ENCODE data around the gene SNAI3. TPM values are rescaled to one million over a fixed set of nuclear protein-coding genes. Genes with fewer than 3 reads are reported as not detected.
A peak's percentile ranks its signal among the peaks of the same experiment; 100 is the strongest.

Gene SNAI3
- total RNA-seq, 2 donors from 2014 or later, result 0.42 to 1.2 TPM

GRCh38 chr16:88725609-88726407 is 39.5 kb upstream of the SNAI3 start:
- ATAC-seq, result peak; percentile 25 to 63
- Mint-ChIP-seq H3K9me3 (no peaks in the 10 kb centered on the region), H3K36me3 (no peaks in the 10 kb centered on the region), H3K4me1 (ENCODE audit: low read depth in 2 of 2) (peaks cover 0 to 8% of the 10 kb centered on the region in 2 donors), H3K27ac (no peak overlapping the region), H3K27me3 (no peaks in the 10 kb centered on the region), H3K4me3 (no peak overlapping the region)
- no peak for DNase-seq (ENCODE audit: low spot score)

- Mint-ChIP-seq H3K27ac (no peak overlapping the region), H3K36me3 (no peaks in the 10 kb centered on the region), H3K4me1 (ENCODE audit: low read depth in 2 of 2) (peaks cover 0 to 8% of the 10 kb centered on the region in 2 donors), H3K9me3 (no peaks in the 10 kb centered on the region), H3K4me3 (no peak overlapping the region), H3K27me3 (no peaks in the 10 kb centered on the region)
- peak in 1 of 2 donors; percentile 2 for ATAC-seq
- DNase-seq (ENCODE audit: low spot score), result no peak
Observed at GRCh38 chr16:88724855-88725555, 38.7 kb upstream of the SNAI3 start.

- Mint-ChIP-seq H3K9me3 (no peaks in the 10 kb centered on the region), H3K27me3 (no peaks in the 10 kb centered on the region), H3K27ac (no peak overlapping the region), H3K4me1 (ENCODE audit: low read depth in 2 of 2) (peaks cover 0 to 6% of the 10 kb centered on the region in 2 donors), H3K36me3 (no peaks in the 10 kb centered on the region), H3K4me3 (no peak overlapping the region)
- no peak for ATAC-seq
- no peak for DNase-seq (ENCODE audit: low spot score)
Observed at GRCh38 chr16:88723911-88724310, 37.6 kb upstream of the SNAI3 start.

GRCh38 chr16:88723507-88723887 is 37.2 kb upstream of the SNAI3 start:
- Mint-ChIP-seq H3K9me3 (no peaks in the 10 kb centered on the region), H3K27me3 (no peaks in the 10 kb centered on the region), H3K27ac (no peak overlapping the region), H3K36me3 (no peaks in the 10 kb centered on the region), H3K4me3 (no peak overlapping the region), H3K4me1 (ENCODE audit: low read depth in 2 of 2) (peaks cover 0 to 6% of the 10 kb centered on the region in 2 donors)
- no peak for ATAC-seq
- DNase-seq (ENCODE audit: low spot score), result no peak

- H3K9me3 Mint-ChIP-seq, result no peaks in the 10 kb centered on the region
- ATAC-seq (no peak), DNase-seq (ENCODE audit: low spot score) (no peak)
- H3K36me3 Mint-ChIP-seq, result no peaks in the 10 kb centered on the region
- no peak overlapping the region for H3K4me3 Mint-ChIP-seq
- no peak overlapping the region for H3K27ac Mint-ChIP-seq
- peaks cover 0 to 7% of the 10 kb centered on the region in 2 donors for H3K4me1 Mint-ChIP-seq (ENCODE audit: low read depth in 2 of 2)
- no peaks in the 10 kb centered on the region for H3K27me3 Mint-ChIP-seq
Observed at GRCh38 chr16:88722784-88723506, 36.6 kb upstream of the SNAI3 start.

GRCh38 chr16:88721815-88722755 is 35.8 kb upstream of the SNAI3 start:
- DNase-seq (ENCODE audit: low spot score) (no peak), ATAC-seq (no peak)
- no peak overlapping the region for H3K4me3 Mint-ChIP-seq
- no peak overlapping the region for H3K27ac Mint-ChIP-seq
- no peaks in the 10 kb centered on the region for H3K9me3 Mint-ChIP-seq
- H3K36me3 Mint-ChIP-seq, result no peaks in the 10 kb centered on the region
- no peaks in the 10 kb centered on the region for H3K27me3 Mint-ChIP-seq
- peaks cover 0 to 12% of the 10 kb centered on the region in 2 donors for H3K4me1 Mint-ChIP-seq (ENCODE audit: low read depth in 2 of 2)

GRCh38 chr16:88721236-88721635 is 34.9 kb upstream of the SNAI3 start:
- Mint-ChIP-seq H3K36me3 (no peaks in the 10 kb centered on the region), H3K9me3 (no peaks in the 10 kb centered on the region), H3K4me1 (ENCODE audit: low read depth in 2 of 2) (peaks cover 0 to 12% of the 10 kb centered on the region in 2 donors), H3K27me3 (no peaks in the 10 kb centered on the region), H3K27ac (no peak overlapping the region), H3K4me3 (no peak overlapping the region)
- ATAC-seq, result no peak
- DNase-seq (ENCODE audit: low spot score), result no peak

- Mint-ChIP-seq H3K27me3 (no peaks in the 10 kb centered on the region), H3K27ac (no peak overlapping the region), H3K4me1 (ENCODE audit: low read depth in 2 of 2) (peaks cover 0 to 9% of the 10 kb centered on the region in 2 donors), H3K4me3 (no peak overlapping the region), H3K9me3 (no peaks in the 10 kb centered on the region), H3K36me3 (no peaks in the 10 kb centered on the region)
- DNase-seq (ENCODE audit: low spot score), result no peak
- ATAC-seq, result no peak
Observed at GRCh38 chr16:88720396-88720970, 34.2 kb upstream of the SNAI3 start.

GRCh38 chr16:88719933-88720296 is 33.6 kb upstream of the SNAI3 start:
- no peaks in the 10 kb centered on the region for H3K9me3 Mint-ChIP-seq
- no peak for ATAC-seq

GRCh38 chr16:88719267-88719932 is 33.1 kb upstream of the SNAI3 start:
- Mint-ChIP-seq H3K4me1 (ENCODE audit: low read depth in 2 of 2) (peaks cover 0 to 6% of the 10 kb centered on the region in 2 donors), H3K9me3 (no peaks in the 10 kb centered on the region), H3K27me3 (no peaks in the 10 kb centered on the region), H3K4me3 (no peak overlapping the region), H3K27ac (no peak overlapping the region), H3K36me3 (no peaks in the 10 kb centered on the region)
- DNase-seq (ENCODE audit: low spot score), result no peak
- ATAC-seq, result no peak

More at GRCh38 chr16:88719933-88720296, 33.6 kb upstream of the SNAI3 start:
- Mint-ChIP-seq H3K4me3 (no peak overlapping the region), H3K27me3 (no peaks in the 10 kb centered on the region), H3K4me1 (ENCODE audit: low read depth in 2 of 2) (peaks cover 0 to 9% of the 10 kb centered on the region in 2 donors), H3K27ac (no peak overlapping the region), H3K36me3 (no peaks in the 10 kb centered on the region)
- no peak for DNase-seq (ENCODE audit: low spot score)

GRCh38 chr16:88718178-88718577 is 31.9 kb upstream of the SNAI3 start:
- no peaks in the 10 kb centered on the region for H3K27me3 Mint-ChIP-seq
- H3K4me1 Mint-ChIP-seq (ENCODE audit: low read depth in 2 of 2), result peaks cover 0 to 6% of the 10 kb centered on the region in 2 donors
- no peaks in the 10 kb centered on the region for H3K9me3 Mint-ChIP-seq
- H3K4me3 Mint-ChIP-seq, result no peak overlapping the region
- DNase-seq (ENCODE audit: low spot score), result no peak
- H3K36me3 Mint-ChIP-seq, result no peaks in the 10 kb centered on the region
- no peak for ATAC-seq
- H3K27ac Mint-ChIP-seq, result no peak overlapping the region

- H3K36me3 Mint-ChIP-seq, result no peaks in the 10 kb centered on the region
- no peak overlapping the region for H3K27ac Mint-ChIP-seq
- no peak overlapping the region for H3K4me3 Mint-ChIP-seq
- DNase-seq (ENCODE audit: low spot score), result no peak
- peaks cover 0 to 8% of the 10 kb centered on the region in 2 donors for H3K4me1 Mint-ChIP-seq (ENCODE audit: low read depth in 2 of 2)
- no peaks in the 10 kb centered on the region for H3K27me3 Mint-ChIP-seq
- H3K9me3 Mint-ChIP-seq, result no peaks in the 10 kb centered on the region
- no peak for ATAC-seq
Observed at GRCh38 chr16:88716601-88717001, 30.3 kb upstream of the SNAI3 start.
